Mammary epithelial cell (primary cell): ENCODE measurements around the gene TSPAN17.

Experiments
- CTCF ChIP-seq, 2 donors: IDR thresholded peaks in 1 of 2; conservative IDR thresholded peaks in 1 of 2; 2 replicates each; pipeline ENCODE4 v1.5.1; 2011 to 2012; ENCODE audit warnings: inconsistent platforms in 2 of 2, low read length in 2 of 2, mild to moderate bottlenecking in 2 of 2, control low read depth in 1 of 2, low read depth in 1 of 2; ENCODE audit not compliant: insufficient read depth in 1 of 2; ENCODE audit errors: extremely low read depth in 1 of 2
- EZH2 ChIP-seq: IDR thresholded peaks from 2 replicates; pipeline ENCODE4 v1.6.1; 2012; ENCODE audit warnings: low read length, inconsistent platforms, borderline replicate concordance

- TF ChIP-seq CTCF (conservative IDR thresholded peaks at IDR 0.05 in 1 of 2, IDR thresholded peaks at IDR 0.05 in 1 of 2; ENCODE audit: extremely low read depth in 1 of 2, insufficient read depth in 1 of 2, low read depth in 1 of 2, low read length in 2 of 2) (no peak), EZH2 (no peak)
Measured at GRCh38 chr5:176636426-176636825, 10.9 kb upstream of the TSPAN17 start.
